H1 (cell line): ENCODE results near the gene PDK1. TPM values are rescaled to one million over a fixed set of nuclear protein-coding genes. Genes with fewer than 3 reads are reported as not detected.

Experiments used
- CTCF ChIA-PET: fragments of 300-600 bp; sonication (Branson Sonifier 250); formaldehyde crosslinking; loops from one replicate; lab custom pipeline; 2021; ENCODE audit not compliant: partially characterized antibody; lab: Charles Lee
- POLR2A ChIA-PET: fragments of 300-600 bp; sonication (Branson Sonifier 250); formaldehyde crosslinking; loops from one replicate; lab custom pipeline; 2021; ENCODE audit warnings: inconsistent platforms; ENCODE audit not compliant: partially characterized antibody; lab: Charles Lee
- DNase-seq, 2 experiments: peaks; one replicate each; pipeline versions ENCODE4 v3.0.0 to v3.0.0-alpha.2; 2010 to 2022; ENCODE audit warnings: low spot score in 2 of 2, low read depth in 1 of 2, mixed read lengths in 1 of 2
- FAIRE-seq: peaks from 2 replicates; lab custom pipeline; 2011; peaks lifted over from hg19 to GRCh38; lab: Jason Lieb, UNC
- H2AFZ ChIP-seq: 2 replicates; pipeline ENCODE4 v1.8.1; 2012; ENCODE audit warnings: low read length, inconsistent platforms
- H2AK5ac ChIP-seq: 2 replicates; pipeline ENCODE4 v1.6.1; 2013; ENCODE audit warnings: low read depth, low read length
- H2BK120ac ChIP-seq: replicated peaks from 2 replicates; pipeline ENCODE3; 2013; ENCODE audit warnings: low read depth, low read length, inconsistent platforms
- H2BK12ac ChIP-seq: 2 replicates; pipeline ENCODE4 v1.6.1; 2013; ENCODE audit warnings: low read depth, low read length
- H2BK15ac ChIP-seq: 2 replicates; pipeline ENCODE4 v1.6.1; 2013; ENCODE audit warnings: low read length
- H2BK20ac ChIP-seq: 2 replicates; pipeline ENCODE4 v1.6.1; 2013; ENCODE audit warnings: low read length
- H2BK5ac ChIP-seq: 2 replicates; pipeline ENCODE4 v1.6.1; 2013; ENCODE audit warnings: low read depth, low read length
- H3K14ac ChIP-seq: 2 replicates; pipeline ENCODE4 v1.6.1; 2013; ENCODE audit warnings: inconsistent platforms; ENCODE audit not compliant: insufficient read length
- H3K18ac ChIP-seq: 2 replicates; pipeline ENCODE4 v1.6.1; 2013; ENCODE audit warnings: low read length; ENCODE audit errors: extremely low read depth
- H3K23ac ChIP-seq: 2 replicates; pipeline ENCODE4 v1.6.1; 2013; ENCODE audit warnings: inconsistent platforms; ENCODE audit not compliant: insufficient read length
- H3K23me2 ChIP-seq: 2 replicates; pipeline ENCODE4 v1.6.1; 2013; ENCODE audit warnings: low read depth, low read length
- H3K27ac ChIP-seq: 2 replicates; pipeline ENCODE4 v1.6.1; 2011; ENCODE audit warnings: low read depth, low read length, inconsistent platforms
- H3K27me3 ChIP-seq, 4 experiments: replicated peaks in 1 of 4; 1 replicate in 1 of 4; 2 replicates in 3 of 4; pipeline versions ENCODE4 v1.6.1 to v1.8.1; 2011 to 2013; ENCODE audit warnings: low read length in 3 of 4, mild to moderate bottlenecking in 3 of 4, inconsistent platforms in 2 of 4, mixed read lengths in 2 of 4, moderate library complexity in 1 of 4; ENCODE audit not compliant: control insufficient read depth in 3 of 4, insufficient read depth in 3 of 4; ENCODE audit errors: extremely low read depth in 1 of 4
- H3K36me3 ChIP-seq, 4 experiments: 2 replicates each; pipeline versions ENCODE4 v1.6.1 to v1.8.1; 2011 to 2013; ENCODE audit warnings: mild to moderate bottlenecking in 4 of 4, low read length in 3 of 4, moderate library complexity in 2 of 4, control low read depth in 1 of 4, inconsistent platforms in 1 of 4; ENCODE audit not compliant: insufficient read depth in 4 of 4, control insufficient read depth in 2 of 4
- H3K4ac ChIP-seq: replicated peaks from 2 replicates; pipeline ENCODE3; 2013; ENCODE audit warnings: low read length, low read depth, mixed read lengths, inconsistent platforms; ENCODE audit not compliant: insufficient read length
- H3K4me1 ChIP-seq, 4 experiments: replicated peaks in 1 of 4; 1 replicate in 1 of 4; 2 replicates in 3 of 4; pipeline versions ENCODE4 v1.6.1 to v1.8.1; 2011 to 2013; ENCODE audit warnings: low read length in 3 of 4, inconsistent platforms in 2 of 4, mixed read lengths in 1 of 4; ENCODE audit not compliant: insufficient read depth in 4 of 4, control insufficient read depth in 3 of 4
- H3K4me2 ChIP-seq, 2 experiments: 2 replicates each; pipeline versions ENCODE4 v1.6.1 to v1.8.1; 2011 to 2013; ENCODE audit warnings: low read depth in 2 of 2, low read length in 2 of 2, control low read depth in 1 of 2, inconsistent platforms in 1 of 2, mild to moderate bottlenecking in 1 of 2; ENCODE audit not compliant: insufficient read depth in 1 of 2
- H3K4me3 ChIP-seq, 4 experiments: fragments of 200-600, 300-600 bp in 1 of 4; sonication (generic), shearing (Covaris generic), sonication (Bioruptor Twin) in 1 of 4; 2 replicates each; pipeline versions ENCODE4 v1.5.1 to v1.8.1; 2011 to 2016; ENCODE audit warnings: low read length in 4 of 4, low read depth in 3 of 4, control low read depth in 2 of 4, inconsistent platforms in 2 of 4, mild to moderate bottlenecking in 2 of 4, mixed read lengths in 1 of 4, moderate library complexity in 1 of 4; ENCODE audit not compliant: insufficient read depth in 2 of 4; ENCODE audit errors: extremely low read depth in 1 of 4
- H3K56ac ChIP-seq: replicated peaks from 2 replicates; pipeline ENCODE3; 2013; ENCODE audit warnings: low read depth, mild to moderate bottlenecking, mixed read lengths, low read length, inconsistent platforms; ENCODE audit not compliant: insufficient read length
- H3K79me1 ChIP-seq: 2 replicates; pipeline ENCODE4 v1.6.1; 2013; ENCODE audit warnings: low read depth, low read length, control low read depth
- H3K79me2 ChIP-seq, 2 experiments: 2 replicates each; pipeline versions ENCODE4 v1.6.1 to v1.8.1; 2012 to 2013; ENCODE audit warnings: low read length in 2 of 2, mild to moderate bottlenecking in 2 of 2, inconsistent platforms in 1 of 2; ENCODE audit not compliant: insufficient read depth in 2 of 2, control insufficient read depth in 1 of 2
- H3K9ac ChIP-seq, 4 experiments: replicated peaks in 1 of 4; 1 replicate in 1 of 4; 2 replicates in 3 of 4; pipeline versions ENCODE4 v1.6.1 to v1.8.1; 2011 to 2013; ENCODE audit warnings: low read depth in 3 of 4, low read length in 3 of 4, control low read depth in 2 of 4, mild to moderate bottlenecking in 2 of 4, moderate library complexity in 2 of 4, inconsistent platforms in 1 of 4; ENCODE audit errors: extremely low read depth in 1 of 4
- H3K9me3 ChIP-seq, 2 experiments: 2 replicates each; pipeline versions ENCODE4 v1.6.1 to v1.8.1; 2012 to 2013; ENCODE audit warnings: mild to moderate bottlenecking in 2 of 2, moderate library complexity in 2 of 2, control low read depth in 1 of 2, inconsistent platforms in 1 of 2, low read depth in 1 of 2, low read length in 1 of 2, mixed read lengths in 1 of 2; ENCODE audit not compliant: insufficient read depth in 2 of 2
- H4K20me1 ChIP-seq, 2 experiments: replicated peaks in 1 of 2; 2 replicates each; pipeline versions ENCODE3 to v1.8.1; 2011 to 2013; ENCODE audit warnings: inconsistent platforms in 2 of 2, low read length in 2 of 2, mild to moderate bottlenecking in 1 of 2; ENCODE audit not compliant: insufficient read depth in 2 of 2, control insufficient read depth in 1 of 2
- H4K5ac ChIP-seq: 2 replicates; pipeline ENCODE4 v1.6.1; 2013; ENCODE audit warnings: low read length, low read depth, mixed read lengths, inconsistent platforms; ENCODE audit not compliant: insufficient read length
- H4K8ac ChIP-seq: 2 replicates; pipeline ENCODE4 v1.8.0; 2013; ENCODE audit warnings: mild to moderate bottlenecking, moderate library complexity, low read length, inconsistent platforms; ENCODE audit not compliant: insufficient read depth; ENCODE audit errors: extremely low read depth
- H4K91ac ChIP-seq: replicated peaks from 2 replicates; pipeline ENCODE3; 2013; ENCODE audit warnings: low read length, mixed read lengths, inconsistent platforms; ENCODE audit not compliant: insufficient read length
- ASH2L ChIP-seq: fragments of 200-600, 300-600 bp; sonication (generic); IDR thresholded peaks from one replicate; pipeline ENCODE4 v1.7.1; 2017; ENCODE audit warnings: low read length
- BRCA1 ChIP-seq: IDR thresholded peaks from 2 replicates; pipeline ENCODE4 v1.6.1; 2012; ENCODE audit warnings: low read depth, low read length, improper control_type of control experiment
- CBX5 ChIP-seq: fragments of 300-800, 300-1000 bp; sonication (generic); IDR thresholded peaks from 2 replicates; pipeline ENCODE4 v1.7.1; 2016; ENCODE audit warnings: antibody characterized with exemption, low read length, low read depth
- CEBPB ChIP-seq: IDR thresholded peaks from 2 replicates; pipeline ENCODE4 v1.6.1; 2012; ENCODE audit warnings: low read depth, low read length
- CREB1 ChIP-seq: IDR thresholded peaks from 2 replicates; pipeline ENCODE4 v1.6.1; 2012; ENCODE audit warnings: inconsistent platforms
- EGR1 ChIP-seq: IDR thresholded peaks from 2 replicates; pipeline ENCODE4 v1.6.1; 2011; ENCODE audit warnings: low read depth, low read length, borderline replicate concordance
- JUN ChIP-seq: IDR thresholded peaks from 2 replicates; pipeline ENCODE4 v1.6.1; 2011; ENCODE audit warnings: low read depth, mild to moderate bottlenecking, improper control_type of control experiment, low read length
- JUND ChIP-seq: IDR thresholded peaks from 2 replicates; pipeline ENCODE4 v1.6.1; 2011; ENCODE audit warnings: mild to moderate bottlenecking, improper control_type of control experiment, low read length
- KDM1A ChIP-seq: fragments of 200-600, 300-600 bp; sonication (generic); IDR thresholded peaks from 2 replicates; pipeline ENCODE4 v1.7.1; 2016; ENCODE audit warnings: mild to moderate bottlenecking, low read length, borderline replicate concordance
- KDM4A ChIP-seq: IDR thresholded peaks from one replicate; pipeline ENCODE4 v1.7.1; 2012; ENCODE audit warnings: low read depth, mild to moderate bottlenecking, moderate library complexity, low read length, inconsistent platforms; ENCODE audit not compliant: severe bottlenecking
- RNF2 ChIP-seq: fragments of 200-900, 300-1000 bp; sonication (generic); IDR thresholded peaks from 2 replicates; pipeline ENCODE4 v1.7.1; 2016; ENCODE audit warnings: borderline replicate concordance, low read depth, mild to moderate bottlenecking, antibody characterized with exemption, low read length; ENCODE audit not compliant: poor library complexity, severe bottlenecking; ENCODE audit errors: missing control alignments
- SP2 ChIP-seq: IDR thresholded peaks from 2 replicates; pipeline ENCODE4 v1.6.1; 2012; ENCODE audit warnings: mild to moderate bottlenecking, low read length, inconsistent platforms
- SP4 ChIP-seq: IDR thresholded peaks from 2 replicates; pipeline ENCODE4 v1.6.1; 2012; ENCODE audit warnings: low read length, inconsistent platforms
- SRF ChIP-seq: IDR thresholded peaks from 2 replicates; pipeline ENCODE4 v1.6.1; 2011; ENCODE audit warnings: mild to moderate bottlenecking, low read depth, low read length, moderate library complexity
- polyA plus RNA-seq, 7 experiments: library from polyadenylated mRNA; depleted of rRNA in 3 of 7; stranded (reverse) in 5 of 7; unstranded in 2 of 7; fragments of >200 nt in 5 of 7; fragments of 200-250 nt in 2 of 7; gene quantifications; 1 replicate in 5 of 7; 2 replicates in 1 of 7; 4 replicates in 1 of 7; pipeline versions ENCODE4 v1.2.1 to v1.2.3, GENCODE V29; 2011 to 2013; ENCODE audit warnings: missing spikeins in 2 of 7, mixed read lengths in 2 of 7
- total RNA-seq: library from RNA; stranded (reverse); fragmentation: NEBNext Ultra II Directional; extraction: Animal tissue kit (Norgen Biotek cat#: 25700); gene quantifications from 2 replicates; pipeline ENCODE4 v1.2.1, GENCODE V29; 2021
- TF ChIP-seq, protein P1 (sequence below): IDR thresholded peaks from 2 replicates; pipeline ENCODE4 v1.6.1; 2012; ENCODE audit warnings: low read length, inconsistent platforms

The PDK1 gene
- total and polyA plus RNA-seq, 2 of the 8 experiments (the other 6 are each of a cell fraction or from before 2014, with no cell fraction given) = 18.2 to 21.9 TPM

GRCh38 chr2:172640389-172640788 lies 84.5 kb downstream of the PDK1 start:
- H2BK20ac ChIP-seq = no peak overlapping the region
- no peaks in the 10 kb centered on the region for H3K9me3 ChIP-seq
- no peaks in the 10 kb centered on the region for H3K79me2 ChIP-seq
- H3K4ac ChIP-seq = no peak overlapping the region
- H3K79me1 ChIP-seq = no peaks in the 10 kb centered on the region
- no peaks in the 10 kb centered on the region for H3K27me3 ChIP-seq
- no peak overlapping the region for H3K4me2 ChIP-seq
- no peak overlapping the region for H2BK120ac ChIP-seq
- no peak overlapping the region for H2AFZ ChIP-seq
- H3K27ac ChIP-seq = no peak overlapping the region
- H4K8ac ChIP-seq = no peak overlapping the region
- H3K23me2 ChIP-seq = no peaks in the 10 kb centered on the region; the same call in 1 of the 2 replicates
- no peaks in the 10 kb centered on the region for H3K4me1 ChIP-seq
- H4K20me1 ChIP-seq = no peaks in the 10 kb centered on the region
- no peak overlapping the region for H3K9ac ChIP-seq
- DNase-seq (no peak), FAIRE-seq (no peak)
- H2BK5ac ChIP-seq = no peak overlapping the region
- no peak overlapping the region for H4K5ac ChIP-seq
- CTCF ChIA-PET = no interaction called here
- H3K36me3 ChIP-seq = no peaks in the 10 kb centered on the region
- H3K4me3 ChIP-seq = no peak overlapping the region
- H2BK15ac ChIP-seq = no peak overlapping the region
- POLR2A ChIA-PET = no interaction called here
- H2AK5ac ChIP-seq = no peak overlapping the region
- no peak overlapping the region for H4K91ac ChIP-seq
- no peak overlapping the region for H3K56ac ChIP-seq
- no peak overlapping the region for H2BK12ac ChIP-seq
- H3K18ac ChIP-seq = no peak overlapping the region
- H3K23ac ChIP-seq = no peak overlapping the region
- no peak overlapping the region for H3K14ac ChIP-seq
- TF ChIP-seq JUND (no peak), SRF (no peak), KDM4A (no peak), JUN (no peak), EGR1 (no peak), CBX5 (no peak), CREB1 (no peak), RNF2 (no peak), BRCA1 (no peak), ASH2L (no peak), CEBPB (no peak), SP4 (no peak), KDM1A (no peak), SP2 (no peak)
- TF ChIP-seq, protein P1, sequence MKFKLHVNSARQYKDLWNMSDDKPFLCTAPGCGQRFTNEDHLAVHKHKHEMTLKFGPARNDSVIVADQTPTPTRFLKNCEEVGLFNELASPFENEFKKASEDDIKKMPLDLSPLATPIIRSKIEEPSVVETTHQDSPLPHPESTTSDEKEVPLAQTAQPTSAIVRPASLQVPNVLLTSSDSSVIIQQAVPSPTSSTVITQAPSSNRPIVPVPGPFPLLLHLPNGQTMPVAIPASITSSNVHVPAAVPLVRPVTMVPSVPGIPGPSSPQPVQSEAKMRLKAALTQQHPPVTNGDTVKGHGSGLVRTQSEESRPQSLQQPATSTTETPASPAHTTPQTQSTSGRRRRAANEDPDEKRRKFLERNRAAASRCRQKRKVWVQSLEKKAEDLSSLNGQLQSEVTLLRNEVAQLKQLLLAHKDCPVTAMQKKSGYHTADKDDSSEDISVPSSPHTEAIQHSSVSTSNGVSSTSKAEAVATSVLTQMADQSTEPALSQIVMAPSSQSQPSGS = no peak
